ENCODE results near the gene FBXO44. TPM values are rescaled to one million over a fixed set of nuclear protein-coding genes. Genes with fewer than 3 reads are reported as not detected.

Gene FBXO44
- total RNA-seq, 1 experiment from 2014 or later = 60.9 TPM

GRCh38 chr1:11670747-11671146 is 16.1 kb downstream of the FBXO44 start:
- no TSS peak for BruUV-seq (replicated peaks)
- Histone ChIP-seq H3K4me3 (replicated peaks in 1 of 2; ENCODE audit: low read depth in 1 of 2, low read length in 2 of 2) (no peak overlapping the region), H3K4me1 (ENCODE audit: control insufficient read depth in 1 of 2, insufficient read depth in 2 of 2, low read length in 2 of 2) (no peaks in the 10 kb centered on the region), H3K79me2 (ENCODE audit: insufficient read depth, low read length) (0 out of 2 replicates have a peak, but pooled peaks cover 4% of the 10 kb centered on the region), H3K9me2 (ENCODE audit: insufficient read depth) (no peaks in the 10 kb centered on the region), H2AFZ (ENCODE audit: low read depth, low read length, poor library complexity, severe bottlenecking) (no peak overlapping the region), H3K27ac (ENCODE audit: low read depth, low read length) (no peak overlapping the region), H3K9me3 (ENCODE audit: control insufficient read depth in 1 of 2, insufficient read depth in 1 of 2, low read depth in 1 of 2, low read length in 2 of 2) (no peaks in the 10 kb centered on the region), H3K36me3 (ENCODE audit: control insufficient read depth in 1 of 2, insufficient read depth in 2 of 2, low read length in 2 of 2) (peaks cover 13 to 16% of the 10 kb centered on the region in 2 experiments; a peak in 3 of 4 replicates), H3K27me3 (ENCODE audit: insufficient read depth, low read length) (no peaks in the 10 kb centered on the region), H4K20me1 (ENCODE audit: insufficient read depth) (no peaks in the 10 kb centered on the region), H3K4me2 (ENCODE audit: low read length) (no peak overlapping the region), H3K9ac (ENCODE audit: low read length) (no peak overlapping the region)
- POLR2A ChIA-PET = no interaction called here
- RAD21 ChIA-PET (ENCODE audit: low non-redundant PET in 1 of 2, low total read pairs in 2 of 2, uncharacterized antibody in 2 of 2, unreplicated experiment in 2 of 2) = no interaction called here
- intact Hi-C loops (cut with micrococcal nuclease) = no loop called here
- CTCF ChIA-PET = no interaction called here
- TF ChIP-seq SP1 (IDR thresholded peaks at IDR 0.05; ENCODE audit: low read depth) (no peak), ELF1 (IDR thresholded peaks at IDR 0.05; ENCODE audit: borderline replicate concordance, low read depth) (no peak), EGR1 (IDR thresholded peaks at IDR 0.05; ENCODE audit: low read depth) (no peak), ZNF274 (IDR thresholded peaks at IDR 0.05; ENCODE audit: low read depth, low read length) (no peak), ZBTB33 (IDR thresholded peaks at IDR 0.05; ENCODE audit: extremely low read depth, insufficient replicate concordance, low read length) (no peak), JUND (IDR thresholded peaks at IDR 0.05) (no peak), CBX3 (IDR thresholded peaks at IDR 0.05; ENCODE audit: low read depth) (no peak), CTCF (IDR thresholded peaks at IDR 0.05 in 2 of 3, conservative IDR thresholded peaks at IDR 0.05 in 1 of 3; ENCODE audit: borderline replicate concordance in 1 of 3, insufficient read depth in 1 of 3, low read depth in 2 of 3, low read length in 2 of 3) (no peak), POLR2A (IDR thresholded peaks at IDR 0.05; ENCODE audit: borderline replicate concordance, extremely low read depth, insufficient read depth, insufficient read length) (no peak), REST (IDR thresholded peaks at IDR 0.05; ENCODE audit: low read depth) (no peak), ZFX (IDR thresholded peaks at IDR 0.05) (no peak), MAX (IDR thresholded peaks at IDR 0.05) (no peak), POLR2AphosphoS5 (IDR thresholded peaks at IDR 0.05; ENCODE audit: low read depth, low read length) (no peak), EZH2 (IDR thresholded peaks at IDR 0.05) (no peak)
- no peak for ATAC-seq
- DNase-seq (ENCODE audit: low read depth, low spot score) = no peak
